ENCODE data around the gene NACC1. TPM values are rescaled to one million over a fixed set of nuclear protein-coding genes. Genes with fewer than 3 reads are reported as not detected.
A peak's percentile ranks its signal among the peaks of the same experiment; 100 is the strongest.

NACC1 gene
- 102 TPM for polyA plus RNA-seq (2013, experiment 1 of 2)
- polyA plus RNA-seq (2013, experiment 2 of 2): 90.5 TPM

GRCh38 chr19:13117772-13118423, at the start of gene NACC1:
Gene NACC1 (plus strand): TSS chr19:13118264. CDS start chr19:13135208, 16,944 bp downstream.
- Histone ChIP-seq H3K27me3 (ENCODE audit: insufficient read depth, low read length) (no peaks in the 10 kb centered on the region), H3K4me1 (ENCODE audit: insufficient read depth, low read length) (peaks cover 32% of the 10 kb centered on the region), H3K27ac (ENCODE audit: low read depth, low read length) (peak within 1 kb of the TSS; percentile 99), H3K4me3 (ENCODE audit: low read length) (peak within 1 kb of the TSS; percentile 88), H3K9ac (ENCODE audit: low read depth, low read length) (peak within 1 kb of the TSS; percentile 99), H3K9me3 (ENCODE audit: insufficient read depth, low read depth, low read length) (no peaks in the 10 kb centered on the region), H3K36me3 (ENCODE audit: insufficient read depth, low read length) (peaks cover 37% of the 10 kb centered on the region)
- WGBS: 8% methylated on average over 65 of the region's 65 CpGs

- peaks cover 32% of the 10 kb centered on the region for H3K27me3 ChIP-seq (ENCODE audit: insufficient read depth, low read length)
- 79% methylated on average over 20 of the region's 20 CpGs for WGBS
These were observed 48.4 kb upstream of the NACC1 start for GRCh38 chr19:13069415-13070359.

GRCh38 chr19:13070425-13071140, 47.5 kb upstream of the NACC1 start:
- whole genome bisulfite sequencing: 94% methylated on average over 32 of the region's 32 CpGs
- H3K27ac ChIP-seq (ENCODE audit: low read depth, low read length): no peak overlapping the region
- H3K9me3 ChIP-seq (ENCODE audit: insufficient read depth, low read depth, low read length): no peaks in the 10 kb centered on the region
- no peak overlapping the region for H3K4me3 ChIP-seq (ENCODE audit: low read length)
- H3K36me3 ChIP-seq (ENCODE audit: insufficient read depth, low read length): no peaks in the 10 kb centered on the region
- peaks cover 26% of the 10 kb centered on the region for H3K27me3 ChIP-seq (ENCODE audit: insufficient read depth, low read length)
- H3K4me1 ChIP-seq (ENCODE audit: insufficient read depth, low read length): no peaks in the 10 kb centered on the region
- H3K9ac ChIP-seq (ENCODE audit: low read depth, low read length): no peak overlapping the region

More at GRCh38 chr19:13069415-13070359, 48.4 kb upstream of the NACC1 start:
- Histone ChIP-seq H3K9ac (ENCODE audit: low read depth, low read length) (no peak overlapping the region), H3K27ac (ENCODE audit: low read depth, low read length) (no peak overlapping the region), H3K9me3 (ENCODE audit: insufficient read depth, low read depth, low read length) (no peaks in the 10 kb centered on the region), H3K4me3 (ENCODE audit: low read length) (no peak overlapping the region), H3K4me1 (ENCODE audit: insufficient read depth, low read length) (no peaks in the 10 kb centered on the region), H3K36me3 (ENCODE audit: insufficient read depth, low read length) (no peaks in the 10 kb centered on the region)

GRCh38 chr19:13071444-13072187, 46.4 kb upstream of the NACC1 start:
- Histone ChIP-seq H3K9me3 (ENCODE audit: insufficient read depth, low read depth, low read length) (no peaks in the 10 kb centered on the region), H3K27ac (ENCODE audit: low read depth, low read length) (no peak overlapping the region), H3K4me1 (ENCODE audit: insufficient read depth, low read length) (0 out of 2 replicates have a peak, but pooled peaks cover 2% of the 10 kb centered on the region), H3K36me3 (ENCODE audit: insufficient read depth, low read length) (no peaks in the 10 kb centered on the region), H3K9ac (ENCODE audit: low read depth, low read length) (no peak overlapping the region), H3K27me3 (ENCODE audit: insufficient read depth, low read length) (peaks cover 33% of the 10 kb centered on the region), H3K4me3 (ENCODE audit: low read length) (no peak overlapping the region)
- 75% methylated on average over 6 of the region's 9 CpGs for WGBS

- Histone ChIP-seq H3K4me1 (ENCODE audit: insufficient read depth, low read length) (peaks cover 9% of the 10 kb centered on the region; the same call in 1 of the 2 replicates), H3K9me3 (ENCODE audit: insufficient read depth, low read depth, low read length) (no peaks in the 10 kb centered on the region), H3K4me3 (ENCODE audit: low read length) (no peak overlapping the region), H3K27me3 (ENCODE audit: insufficient read depth, low read length) (peaks cover 38% of the 10 kb centered on the region), H3K27ac (ENCODE audit: low read depth, low read length) (no peak overlapping the region), H3K9ac (ENCODE audit: low read depth, low read length) (no peak overlapping the region), H3K36me3 (ENCODE audit: insufficient read depth, low read length) (no peaks in the 10 kb centered on the region)
- 89% methylated on average over 9 of the region's 9 CpGs for WGBS
These were observed 45.7 kb upstream of the NACC1 start for GRCh38 chr19:13072188-13072908.

- Histone ChIP-seq H3K27me3 (ENCODE audit: insufficient read depth, low read length) (peaks cover 38% of the 10 kb centered on the region), H3K27ac (ENCODE audit: low read depth, low read length) (no peak overlapping the region), H3K36me3 (ENCODE audit: insufficient read depth, low read length) (no peaks in the 10 kb centered on the region), H3K9ac (ENCODE audit: low read depth, low read length) (no peak overlapping the region), H3K9me3 (ENCODE audit: insufficient read depth, low read depth, low read length) (no peaks in the 10 kb centered on the region), H3K4me1 (ENCODE audit: insufficient read depth, low read length) (peaks cover 18% of the 10 kb centered on the region), H3K4me3 (ENCODE audit: low read length) (no peak overlapping the region)
- WGBS: 84% methylated on average over 5 of the region's 5 CpGs
These were observed 44.8 kb upstream of the NACC1 start for GRCh38 chr19:13073263-13073662.

- 93% methylated on average over 4 of the region's 4 CpGs for WGBS
- peaks cover 36% of the 10 kb centered on the region for H3K27me3 ChIP-seq (ENCODE audit: insufficient read depth, low read length)
- H3K4me1 ChIP-seq (ENCODE audit: insufficient read depth, low read length): peaks cover 27% of the 10 kb centered on the region
These were observed 43.7 kb upstream of the NACC1 start for GRCh38 chr19:13074378-13074777.

GRCh38 chr19:13076320-13076719, 41.7 kb upstream of the NACC1 start:
- Histone ChIP-seq H3K9me3 (ENCODE audit: insufficient read depth, low read depth, low read length) (no peaks in the 10 kb centered on the region), H3K27me3 (ENCODE audit: insufficient read depth, low read length) (peaks cover 25% of the 10 kb centered on the region), H3K4me3 (ENCODE audit: low read length) (no peak overlapping the region), H3K36me3 (ENCODE audit: insufficient read depth, low read length) (no peaks in the 10 kb centered on the region), H3K4me1 (ENCODE audit: insufficient read depth, low read length) (peaks cover 28% of the 10 kb centered on the region), H3K9ac (ENCODE audit: low read depth, low read length) (no peak overlapping the region), H3K27ac (ENCODE audit: low read depth, low read length) (no peak overlapping the region)
- 89% methylated on average over 8 of the region's 8 CpGs for WGBS

More at GRCh38 chr19:13074378-13074777, 43.7 kb upstream of the NACC1 start:
- Histone ChIP-seq H3K9me3 (ENCODE audit: insufficient read depth, low read depth, low read length) (no peaks in the 10 kb centered on the region), H3K27ac (ENCODE audit: low read depth, low read length) (no peak overlapping the region), H3K36me3 (ENCODE audit: insufficient read depth, low read length) (no peaks in the 10 kb centered on the region), H3K9ac (ENCODE audit: low read depth, low read length) (no peak overlapping the region), H3K4me3 (ENCODE audit: low read length) (no peak overlapping the region)

- WGBS: 63% methylated on average over 6 of the region's 6 CpGs
These were observed 41.3 kb upstream of the NACC1 start for GRCh38 chr19:13076787-13077186.

GRCh38 chr19:13077240-13077639, 40.8 kb upstream of the NACC1 start:
- Histone ChIP-seq H3K36me3 (ENCODE audit: insufficient read depth, low read length) (no peaks in the 10 kb centered on the region), H3K27me3 (ENCODE audit: insufficient read depth, low read length) (peaks cover 27% of the 10 kb centered on the region), H3K9ac (ENCODE audit: low read depth, low read length) (no peak overlapping the region), H3K9me3 (ENCODE audit: insufficient read depth, low read depth, low read length) (no peaks in the 10 kb centered on the region), H3K27ac (ENCODE audit: low read depth, low read length) (no peak overlapping the region), H3K4me1 (ENCODE audit: insufficient read depth, low read length) (peaks cover 28% of the 10 kb centered on the region), H3K4me3 (ENCODE audit: low read length) (no peak overlapping the region)
- 59% methylated on average over 11 of the region's 11 CpGs for WGBS

More at GRCh38 chr19:13076787-13077186, 41.3 kb upstream of the NACC1 start:
- H3K4me3 ChIP-seq (ENCODE audit: low read length): no peak overlapping the region
- no peak overlapping the region for H3K27ac ChIP-seq (ENCODE audit: low read depth, low read length)
- no peaks in the 10 kb centered on the region for H3K36me3 ChIP-seq (ENCODE audit: insufficient read depth, low read length)
- H3K27me3 ChIP-seq (ENCODE audit: insufficient read depth, low read length): peaks cover 24% of the 10 kb centered on the region
- H3K4me1 ChIP-seq (ENCODE audit: insufficient read depth, low read length): peaks cover 28% of the 10 kb centered on the region
- no peak overlapping the region for H3K9ac ChIP-seq (ENCODE audit: low read depth, low read length)
- no peaks in the 10 kb centered on the region for H3K9me3 ChIP-seq (ENCODE audit: insufficient read depth, low read depth, low read length)
